Progenitor cell of endocrine pancreas (in vitro differentiated cells): ENCODE data around the gene NSMF. TPM values are rescaled to one million over a fixed set of nuclear protein-coding genes. Genes with fewer than 3 reads are reported as not detected.

ENCODE experiments used
- DNase-seq: peaks from one replicate; pipeline ENCODE4 v3.0.0; 2021; ENCODE audit warnings: low spot score; ENCODE audit not compliant: unreplicated experiment
- H3K27ac Mint-ChIP-seq: 2 replicates; pipeline ENCODE4 v1.8.0; 2021; ENCODE audit warnings: mild to moderate bottlenecking, moderate library complexity, mixed read lengths
- H3K27me3 Mint-ChIP-seq: 2 replicates; pipeline ENCODE4 v1.8.0; 2021; ENCODE audit warnings: mixed read lengths
- H3K36me3 Mint-ChIP-seq: 2 replicates; pipeline ENCODE4 v1.8.0; 2022; ENCODE audit warnings: mixed read lengths; ENCODE audit not compliant: insufficient read depth
- H3K4me1 Mint-ChIP-seq: 2 replicates; pipeline ENCODE4 v1.8.0; 2021; ENCODE audit warnings: low read depth, mixed read lengths
- H3K4me3 Mint-ChIP-seq: 2 replicates; pipeline ENCODE4 v1.8.0; 2021; ENCODE audit warnings: low read depth, mild to moderate bottlenecking, moderate library complexity, mixed read lengths
- H3K9me3 Mint-ChIP-seq: 2 replicates; pipeline ENCODE4 v1.8.0; 2021; ENCODE audit warnings: low read depth, mixed read lengths
- total RNA-seq: library from RNA; stranded (reverse); gene quantifications from 2 replicates; pipeline ENCODE4 v1.2.1, GENCODE V29; 2021
- TF ChIP-seq, protein P1 (sequence below): fragments of 200-600 bp; sonication (generic); IDR thresholded peaks from one replicate; pipeline ENCODE4 v1.5.0; 2021; ENCODE audit warnings: antibody characterized with exemption, mild to moderate bottlenecking; ENCODE audit not compliant: unreplicated experiment

Gene NSMF
- total RNA-seq, 1 donor from 2014 or later = 57.4 TPM

DNA sequence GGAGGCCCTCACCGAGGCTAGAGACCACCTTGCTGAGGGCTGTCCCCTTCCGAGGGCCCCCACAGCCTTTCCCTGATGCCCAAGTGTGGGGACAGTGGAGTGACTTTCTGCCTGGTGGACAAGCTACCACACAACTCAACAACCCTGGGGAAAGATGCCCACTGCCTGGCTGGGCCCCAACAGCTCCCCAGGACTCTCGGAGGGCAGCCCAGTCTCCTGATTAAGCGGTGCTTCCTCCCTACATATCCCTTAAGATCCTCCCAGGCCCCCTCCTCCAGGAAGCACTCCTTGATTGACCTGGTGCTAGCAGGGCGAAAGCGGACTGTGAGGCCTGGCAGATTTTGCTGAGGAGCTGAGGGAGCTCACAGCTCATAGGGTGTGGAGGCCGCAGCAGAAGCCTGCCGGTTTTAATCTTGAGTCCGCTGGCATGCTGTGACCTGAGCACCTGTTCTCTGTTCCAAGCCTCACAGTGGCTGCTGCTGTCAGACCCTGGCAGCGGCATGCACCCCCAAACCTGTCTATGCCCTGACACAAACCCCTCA is 2.2 kb downstream of the NSMF start:
- no peak for DNase-seq
- Mint-ChIP-seq H3K36me3 (peaks cover 6% of the 10 kb centered on the region), H3K4me3 (no peak overlapping the region), H3K4me1 (peaks cover 2% of the 10 kb centered on the region), H3K9me3 (no peaks in the 10 kb centered on the region), H3K27me3 (peaks cover 3% of the 10 kb centered on the region), H3K27ac (no peak overlapping the region)
- TF ChIP-seq, protein P1, sequence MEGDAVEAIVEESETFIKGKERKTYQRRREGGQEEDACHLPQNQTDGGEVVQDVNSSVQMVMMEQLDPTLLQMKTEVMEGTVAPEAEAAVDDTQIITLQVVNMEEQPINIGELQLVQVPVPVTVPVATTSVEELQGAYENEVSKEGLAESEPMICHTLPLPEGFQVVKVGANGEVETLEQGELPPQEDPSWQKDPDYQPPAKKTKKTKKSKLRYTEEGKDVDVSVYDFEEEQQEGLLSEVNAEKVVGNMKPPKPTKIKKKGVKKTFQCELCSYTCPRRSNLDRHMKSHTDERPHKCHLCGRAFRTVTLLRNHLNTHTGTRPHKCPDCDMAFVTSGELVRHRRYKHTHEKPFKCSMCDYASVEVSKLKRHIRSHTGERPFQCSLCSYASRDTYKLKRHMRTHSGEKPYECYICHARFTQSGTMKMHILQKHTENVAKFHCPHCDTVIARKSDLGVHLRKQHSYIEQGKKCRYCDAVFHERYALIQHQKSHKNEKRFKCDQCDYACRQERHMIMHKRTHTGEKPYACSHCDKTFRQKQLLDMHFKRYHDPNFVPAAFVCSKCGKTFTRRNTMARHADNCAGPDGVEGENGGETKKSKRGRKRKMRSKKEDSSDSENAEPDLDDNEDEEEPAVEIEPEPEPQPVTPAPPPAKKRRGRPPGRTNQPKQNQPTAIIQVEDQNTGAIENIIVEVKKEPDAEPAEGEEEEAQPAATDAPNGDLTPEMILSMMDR = no peak

DNA sequence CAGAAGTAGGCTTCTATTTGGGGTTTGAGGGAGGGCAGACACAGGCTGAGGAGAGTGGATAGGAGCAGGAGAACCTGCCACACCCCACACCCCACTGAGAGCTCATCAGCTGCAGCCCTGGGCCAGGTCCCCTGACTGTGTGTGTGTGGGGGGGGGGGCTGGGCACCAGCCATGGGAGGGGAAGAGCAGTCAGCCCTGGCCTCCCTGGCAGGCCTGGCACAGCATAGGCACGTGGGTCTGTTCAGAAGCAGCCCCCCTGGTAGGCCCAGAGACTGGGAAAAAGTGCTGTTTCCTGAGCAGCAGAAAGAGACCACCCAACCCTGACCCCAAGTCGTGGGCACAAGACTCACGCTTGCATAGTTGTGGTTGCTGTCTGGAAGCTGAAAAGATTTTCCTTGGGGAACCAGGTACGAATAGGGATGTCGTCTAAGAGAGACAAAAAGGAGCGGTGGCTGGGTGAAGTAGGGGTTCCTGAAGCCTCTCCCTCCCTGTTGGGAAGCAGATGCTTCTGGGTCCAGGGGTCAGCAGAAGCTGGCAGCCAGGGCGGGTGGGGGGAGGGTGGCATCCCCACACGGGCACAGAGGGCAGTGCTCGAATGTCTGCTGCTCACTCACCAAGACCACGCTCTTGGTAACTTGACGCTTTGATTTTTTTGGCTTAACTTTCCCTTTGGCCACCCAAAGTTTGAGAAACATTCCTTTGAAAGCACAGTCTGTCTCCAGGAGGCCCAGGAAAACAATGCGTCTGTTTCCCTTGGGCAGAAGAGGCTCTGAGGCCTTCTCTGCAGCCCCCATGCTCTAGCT is 2.9 kb downstream of the NSMF start:
- Mint-ChIP-seq H3K36me3 (peaks cover 6% of the 10 kb centered on the region), H3K4me1 (peaks cover 2% of the 10 kb centered on the region), H3K9me3 (no peaks in the 10 kb centered on the region), H3K4me3 (peak overlapping the region; percentile 35), H3K27ac (no peak overlapping the region), H3K27me3 (peaks cover 3% of the 10 kb centered on the region)
- TF ChIP-seq, protein P1 = no peak
- no peak for DNase-seq

DNA sequence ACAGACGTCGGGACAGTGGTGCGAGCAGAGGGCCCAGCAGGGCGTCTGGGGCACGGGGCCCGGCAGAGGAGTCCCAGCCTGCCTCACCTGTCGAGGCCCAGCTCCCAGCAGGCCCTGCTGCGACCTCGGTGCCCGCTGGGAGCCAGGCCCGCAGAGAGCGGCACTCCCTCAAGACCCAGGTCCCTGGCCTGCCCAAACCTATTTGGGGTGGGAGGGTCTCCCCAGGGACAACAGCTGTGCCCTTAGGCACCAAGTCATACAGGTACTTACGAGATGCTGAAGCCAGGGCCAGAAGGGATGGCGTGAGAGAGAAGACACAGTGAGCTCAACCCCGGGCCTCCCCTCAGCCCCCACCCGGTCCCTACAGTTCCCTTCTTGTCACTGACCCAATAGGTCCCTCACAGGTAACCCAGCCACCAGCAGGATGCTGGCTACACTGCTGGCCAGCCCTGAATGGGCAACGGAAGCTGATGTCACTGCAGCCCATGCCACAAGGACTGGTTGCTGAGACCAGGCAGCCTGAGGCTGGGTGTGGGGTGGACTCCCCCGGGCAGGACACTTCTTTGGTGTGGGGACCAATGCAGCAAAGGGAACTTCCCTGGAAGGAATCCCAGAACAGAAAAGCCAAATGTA is 3.7 kb downstream of the NSMF start:
- no peak overlapping the region for H3K4me3 Mint-ChIP-seq
- H3K27ac Mint-ChIP-seq = no peak overlapping the region
- TF ChIP-seq, protein P1 = no peak
- H3K27me3 Mint-ChIP-seq = no peaks in the 10 kb centered on the region
- no peak for DNase-seq
- peaks cover 2% of the 10 kb centered on the region for H3K4me1 Mint-ChIP-seq
- no peaks in the 10 kb centered on the region for H3K9me3 Mint-ChIP-seq
- H3K36me3 Mint-ChIP-seq = peaks cover 6% of the 10 kb centered on the region

DNA sequence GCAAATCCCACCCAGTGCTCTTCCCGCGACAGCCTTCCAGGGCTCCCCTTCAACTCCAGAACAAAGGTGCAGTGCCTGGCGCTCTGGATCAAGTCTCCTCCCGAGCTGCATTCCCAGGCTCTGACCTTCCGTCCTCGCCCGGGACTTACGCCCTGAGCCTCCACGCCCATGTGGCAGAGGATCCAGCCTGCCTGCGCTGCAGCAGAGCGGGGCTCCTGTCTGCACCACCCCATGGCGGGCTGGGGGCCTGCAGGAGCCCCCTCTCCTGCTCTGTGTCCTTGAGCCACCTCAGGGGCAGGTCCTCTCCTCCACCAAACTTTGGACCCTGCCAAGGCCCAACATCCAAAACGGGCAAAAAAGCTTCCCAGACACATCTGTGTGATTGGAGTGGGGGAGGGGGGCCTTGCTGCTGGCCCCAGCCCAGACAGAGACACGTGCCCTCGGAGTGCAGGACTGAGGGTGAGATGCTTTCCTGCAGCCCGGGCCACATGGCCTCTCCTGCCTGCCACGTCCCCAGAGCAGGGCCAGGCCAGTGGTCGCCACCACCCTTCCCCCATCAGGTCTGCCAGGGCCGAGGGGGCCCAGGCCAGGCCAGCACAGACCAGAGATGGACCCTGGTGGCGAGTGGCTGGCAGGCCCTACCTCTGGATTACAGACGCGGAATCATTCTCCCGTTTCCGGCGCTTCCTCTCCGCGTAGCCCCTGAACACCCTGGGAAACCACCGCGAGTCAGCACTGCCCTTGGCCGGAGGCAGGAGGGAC is 4.4 kb downstream of the NSMF start:
- Mint-ChIP-seq H3K27ac (peak overlapping the region; percentile 20), H3K9me3 (no peaks in the 10 kb centered on the region), H3K36me3 (peaks cover 6% of the 10 kb centered on the region), H3K4me1 (peaks cover 2% of the 10 kb centered on the region), H3K27me3 (no peaks in the 10 kb centered on the region), H3K4me3 (peak overlapping the region; percentile 49)
- TF ChIP-seq, protein P1 = no peak
- no peak for DNase-seq

DNA sequence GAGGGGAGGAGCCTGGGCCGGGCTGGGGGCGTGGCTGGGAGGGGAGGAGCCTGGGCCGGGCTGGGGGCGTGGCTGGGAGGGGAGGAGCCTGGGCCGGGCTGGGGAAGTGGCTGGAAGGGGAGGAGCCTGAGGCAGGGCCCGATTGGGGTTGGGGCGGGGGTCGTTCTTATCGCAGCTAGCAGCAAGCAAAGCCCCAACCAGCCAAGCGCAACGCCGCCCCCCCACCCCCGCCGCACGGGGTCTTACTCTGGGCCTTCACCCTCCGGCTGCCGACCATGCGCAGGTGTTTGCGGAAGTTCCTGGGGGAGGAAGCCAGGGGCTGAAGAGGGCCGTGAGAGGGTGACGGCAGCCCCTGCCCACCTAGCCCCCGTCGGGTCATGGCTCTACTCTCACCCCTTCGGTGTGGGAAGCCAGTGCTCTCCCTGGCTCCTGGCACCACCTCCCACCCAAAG is 5.0 kb downstream of the NSMF start:
- Mint-ChIP-seq H3K27ac (peak overlapping the region; percentile 20), H3K4me1 (peaks cover 2% of the 10 kb centered on the region), H3K9me3 (no peaks in the 10 kb centered on the region), H3K36me3 (peaks cover 6% of the 10 kb centered on the region), H3K4me3 (peak overlapping the region; percentile 49), H3K27me3 (no peaks in the 10 kb centered on the region)
- TF ChIP-seq, protein P1 = no peak
- DNase-seq = no peak
